HG03571 (cell line): ENCODE measurements around the gene SPINK2.
A peak's percentile ranks its signal among the peaks of the same experiment; 100 is the strongest.

Experiments
- ATAC-seq: cut with Tn5 transposase; IDR thresholded peaks from one replicate; pipeline ENCODE4 v1.9.1; 2021; ENCODE audit not compliant: unreplicated experiment

Gene SPINK2

DNA sequence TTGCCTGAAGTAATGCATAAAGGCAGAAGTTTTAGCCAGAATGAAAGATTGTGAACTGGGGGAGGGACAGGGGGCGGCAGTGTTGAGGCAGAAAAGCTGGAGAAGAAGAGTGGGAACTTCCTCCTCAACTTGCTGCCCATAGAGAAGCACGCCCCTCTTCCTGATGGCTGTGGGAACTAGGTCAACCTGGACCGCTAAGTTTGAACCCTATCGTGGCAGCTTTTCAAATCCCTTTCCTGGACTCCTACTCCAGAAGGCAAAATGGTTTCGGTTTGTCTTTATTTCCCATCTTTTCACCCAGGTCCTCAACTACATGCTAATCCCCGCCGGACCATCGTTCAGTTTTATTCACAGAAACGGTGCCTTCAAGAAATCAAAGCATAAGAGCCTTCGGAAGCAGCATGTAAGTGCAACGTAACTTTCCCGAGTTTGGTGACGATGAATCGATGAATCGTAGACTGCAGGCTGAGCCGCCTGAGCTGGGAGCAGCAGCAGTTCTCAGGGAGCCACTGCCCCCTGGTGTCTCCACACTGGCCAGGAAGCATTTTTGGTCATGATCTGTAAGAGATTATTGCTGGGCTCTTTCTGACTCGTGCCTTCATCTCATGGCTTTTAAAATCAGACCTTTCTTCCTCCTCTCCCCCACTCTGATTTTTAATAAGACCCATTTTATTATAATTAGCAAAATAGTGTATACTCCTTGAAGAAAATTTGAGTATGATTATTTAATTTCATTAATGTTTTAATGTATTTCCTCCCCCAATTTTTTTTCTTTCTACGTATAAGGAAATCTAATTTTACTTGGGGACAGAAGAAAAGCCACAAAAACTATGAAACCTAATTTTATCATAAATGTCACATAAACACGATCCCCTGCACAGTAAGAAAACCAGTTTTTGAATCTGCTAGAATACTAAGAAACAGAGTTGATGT is 21.4 kb downstream of the SPINK2 start:
- peak; percentile 94 for ATAC-seq

GRCh38 chr4:56799161-56799759 is 22.2 kb downstream of the SPINK2 start:
- no peak for ATAC-seq

DNA sequence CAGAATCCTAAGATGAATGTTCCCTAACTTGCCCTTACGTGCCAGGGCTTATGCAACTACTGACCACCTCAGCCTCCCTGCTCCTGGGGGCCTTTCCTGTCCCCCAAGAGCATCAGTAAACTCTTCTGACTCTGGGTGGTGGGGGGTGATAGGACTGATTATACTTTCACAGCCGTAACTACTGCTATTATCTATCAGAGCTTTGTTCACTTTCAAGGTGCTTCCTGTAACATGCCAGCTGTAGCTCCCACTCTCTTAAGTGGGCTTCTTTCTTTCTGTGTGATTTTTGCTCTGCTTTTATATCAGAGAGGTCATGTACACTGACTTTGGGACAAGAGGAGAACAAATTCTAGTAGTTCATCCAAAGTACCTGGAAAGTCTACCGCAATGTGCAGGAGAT is 25.3 kb downstream of the SPINK2 start:
- ATAC-seq: no peak

- no peak for ATAC-seq
Measured at GRCh38 chr4:56791316-56791715, 30.2 kb downstream of the SPINK2 start.

GRCh38 chr4:56790691-56791091 is 30.8 kb downstream of the SPINK2 start:
- ATAC-seq: no peak

GRCh38 chr4:56788081-56788480 is 33.4 kb downstream of the SPINK2 start:
- no peak for ATAC-seq

- no peak for ATAC-seq
Measured at GRCh38 chr4:56787380-56787779, 34.1 kb downstream of the SPINK2 start.

DNA sequence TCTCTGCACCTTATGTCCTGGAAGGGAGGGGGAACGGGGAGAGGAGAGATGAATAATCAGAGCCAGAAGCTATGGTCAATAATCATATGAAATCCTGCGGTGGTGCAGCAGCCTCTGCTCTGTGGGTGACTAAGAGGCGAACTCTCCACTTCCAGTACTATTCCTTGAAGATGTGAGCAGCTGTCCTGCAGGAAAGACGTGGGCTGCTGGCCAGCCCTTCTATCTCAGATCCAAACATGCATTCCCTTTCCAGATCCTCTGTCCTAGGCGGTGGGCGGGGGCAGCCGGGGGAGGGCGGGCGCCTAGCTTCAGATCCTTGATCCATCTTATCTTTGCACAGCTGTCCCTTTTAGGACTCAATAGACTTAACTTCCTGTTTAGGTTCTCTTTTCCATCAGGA is 34.5 kb downstream of the SPINK2 start:
- ATAC-seq: no peak

DNA sequence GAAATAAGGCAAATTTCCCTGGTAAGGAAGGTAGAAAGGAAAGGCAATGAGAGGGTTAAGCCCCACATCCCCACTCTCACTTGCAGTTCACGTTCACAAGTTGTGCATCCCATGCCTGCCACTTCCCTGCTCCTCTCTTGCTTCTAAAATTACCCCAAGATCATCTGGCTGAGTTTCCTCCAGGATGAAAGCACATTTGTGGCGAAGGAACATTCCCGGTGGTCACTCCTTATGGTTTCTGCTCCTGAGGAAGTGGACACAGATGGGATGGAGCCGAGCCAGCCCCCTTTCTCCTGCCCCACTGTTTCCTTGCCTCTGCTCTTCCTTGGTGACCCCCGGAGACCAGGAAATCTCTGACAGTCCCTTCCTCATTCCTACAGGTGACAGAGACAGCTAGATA is 37.5 kb downstream of the SPINK2 start:
- ATAC-seq: no peak

GRCh38 chr4:56782019-56782418 is 39.5 kb downstream of the SPINK2 start:
- no peak for ATAC-seq

GRCh38 chr4:56773346-56773745 is 48.2 kb downstream of the SPINK2 start:
- ATAC-seq: no peak

DNA sequence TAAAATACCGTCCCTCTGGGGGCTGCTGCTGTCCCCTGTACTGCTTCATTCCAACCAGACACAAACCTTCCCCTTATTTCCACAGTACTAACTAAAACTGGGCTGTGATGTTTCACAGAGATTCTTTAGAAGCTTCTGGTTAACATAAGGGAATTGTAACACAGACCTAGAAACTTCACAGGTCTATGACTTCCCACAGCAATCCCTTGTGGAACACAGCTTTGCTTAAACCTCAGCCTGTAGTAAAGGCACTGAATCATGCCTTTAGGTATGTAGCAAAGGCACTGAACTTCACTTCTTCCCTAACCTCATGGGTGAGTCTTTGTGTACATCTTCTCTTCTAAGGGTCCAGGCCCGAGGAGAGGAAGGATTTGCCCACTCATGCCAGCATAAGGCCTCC is 49.4 kb downstream of the SPINK2 start:
- ATAC-seq: no peak

- ATAC-seq: no peak
Measured at GRCh38 chr4:56768763-56769162, 52.7 kb downstream of the SPINK2 start.

- ATAC-seq: no peak
Measured at GRCh38 chr4:56768316-56768715, 53.2 kb downstream of the SPINK2 start.

- no peak for ATAC-seq
Measured at GRCh38 chr4:56767567-56767966, 53.9 kb downstream of the SPINK2 start.

DNA sequence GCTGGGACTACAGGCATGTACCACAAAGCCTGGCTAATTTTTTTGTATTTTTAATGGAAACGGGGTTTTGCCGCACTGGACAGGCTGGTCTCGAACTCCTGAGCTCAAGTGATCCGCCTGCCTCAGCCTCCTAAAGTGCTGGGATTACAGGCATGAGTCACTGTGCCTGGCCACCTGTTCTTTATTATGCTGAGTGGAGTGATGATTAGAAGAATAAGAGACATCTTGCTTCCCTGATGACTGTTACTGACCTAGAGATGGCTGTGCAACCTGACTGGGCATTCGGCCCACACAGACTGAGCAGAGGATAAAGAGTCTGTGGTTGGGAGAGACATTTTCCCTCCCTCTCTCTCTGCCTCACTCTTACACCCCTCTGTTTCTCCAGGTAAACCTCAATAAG is 56.7 kb downstream of the SPINK2 start:
- no peak for ATAC-seq

DNA sequence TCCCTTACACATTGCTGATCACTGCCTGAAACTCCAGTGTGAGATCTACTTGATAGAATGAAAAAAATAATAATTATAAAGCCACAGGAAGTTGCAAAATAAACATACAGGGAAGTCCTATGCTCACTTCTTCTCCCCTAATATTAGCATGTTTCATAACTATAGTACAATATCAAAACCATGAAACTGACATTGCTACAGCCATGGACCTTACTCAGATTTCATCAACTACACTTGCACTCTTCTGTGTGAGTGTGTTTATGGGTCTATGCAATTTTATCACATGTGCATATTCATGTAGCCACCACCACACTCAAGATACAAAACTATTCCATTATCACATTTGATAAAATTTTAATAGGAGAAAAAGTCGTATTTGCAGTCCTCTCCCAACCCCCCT is 57.3 kb downstream of the SPINK2 start:
- no peak for ATAC-seq

- no peak for ATAC-seq
Measured at GRCh38 chr4:56762484-56763250, 58.8 kb downstream of the SPINK2 start.

GRCh38 chr4:56760183-56760582 is 61.3 kb downstream of the SPINK2 start:
- ATAC-seq: no peak
